Osteoblast (primary cell): Measurements from ENCODE around the gene CD96. TPM values are rescaled to one million over a fixed set of nuclear protein-coding genes. Genes with fewer than 3 reads are reported as not detected.
"Not testable (repeated sequence)": the region's sequence is repeated elsewhere in the genome, so short reads cannot be mapped to it uniquely, and the experiment has no call there.

Experiments used
- DNase-seq: peaks from one replicate; pipeline ENCODE4 v3.0.0; 2011; ENCODE audit warnings: low spot score, mixed read lengths; ENCODE audit not compliant: insufficient read length; ENCODE audit errors: missing footprints
- H2AFZ ChIP-seq: 2 replicates; pipeline ENCODE4 v1.6.0; 2011; ENCODE audit warnings: mild to moderate bottlenecking, low read length
- H3K27ac ChIP-seq: 2 replicates; pipeline ENCODE4 v1.5.1; 2011; ENCODE audit warnings: mild to moderate bottlenecking, low read depth, low read length, moderate library complexity
- H3K27me3 ChIP-seq: 2 replicates; pipeline ENCODE4 v1.6.0; 2012; ENCODE audit warnings: mild to moderate bottlenecking, control low read depth, inconsistent platforms, low read length, moderate library complexity; ENCODE audit not compliant: insufficient read depth
- H3K36me3 ChIP-seq: 2 replicates; pipeline ENCODE4 v1.5.1; 2011; ENCODE audit warnings: mild to moderate bottlenecking, low read length, control low read depth, moderate library complexity; ENCODE audit not compliant: insufficient read depth
- H3K4me1 ChIP-seq: 2 replicates; pipeline ENCODE4 v1.5.1; 2011; ENCODE audit warnings: mild to moderate bottlenecking, low read length, control low read depth, moderate library complexity; ENCODE audit not compliant: insufficient read depth
- H3K4me2 ChIP-seq: 2 replicates; pipeline ENCODE4 v1.6.0; 2011; ENCODE audit warnings: mild to moderate bottlenecking, low read length; ENCODE audit not compliant: insufficient read depth
- H3K4me3 ChIP-seq: fragments of 200-600 bp; sonication (generic); 3 replicates; pipeline ENCODE4 v1.5.1; 2012; ENCODE audit warnings: mild to moderate bottlenecking, low read length, inconsistent platforms; ENCODE audit not compliant: insufficient read depth
- H3K79me2 ChIP-seq: 2 replicates; pipeline ENCODE4 v1.6.0; 2012; ENCODE audit warnings: mild to moderate bottlenecking, low read length, control low read depth, inconsistent platforms; ENCODE audit not compliant: insufficient read depth
- H3K9me3 ChIP-seq: 2 replicates; pipeline ENCODE4 v1.5.1; 2011; ENCODE audit warnings: low read depth, low read length, control low read depth
- H4K20me1 ChIP-seq: 2 replicates; pipeline ENCODE4 v1.6.0; 2012; ENCODE audit warnings: mild to moderate bottlenecking, low read length, control low read depth; ENCODE audit not compliant: insufficient read depth
- CTCF ChIP-seq: IDR thresholded peaks from 2 replicates; pipeline ENCODE4 v1.5.1; 2011; ENCODE audit warnings: mild to moderate bottlenecking, low read depth, low read length, moderate library complexity; ENCODE audit errors: extremely low read depth
- total RNA-seq: library from RNA; depleted of rRNA; stranded (reverse); fragments of >200 nt; gene quantifications from 2 replicates; pipeline ENCODE4 v1.2.3, GENCODE V29; 2012

Gene CD96
- total RNA-seq, 1 donor = not detected

- no peak overlapping the region for H3K4me3 ChIP-seq
- no peak for TF ChIP-seq CTCF
- DNase-seq = no peak
- no peaks in the 10 kb centered on the region for H3K27me3 ChIP-seq
- H3K9me3 ChIP-seq = no peaks in the 10 kb centered on the region
- no peaks in the 10 kb centered on the region for H4K20me1 ChIP-seq
- H3K79me2 ChIP-seq = no peaks in the 10 kb centered on the region
- H3K4me2 ChIP-seq = no peak overlapping the region
- H2AFZ ChIP-seq = no peak overlapping the region
- H3K27ac ChIP-seq = no peak overlapping the region
- H3K4me1 ChIP-seq = no peaks in the 10 kb centered on the region
- no peaks in the 10 kb centered on the region for H3K36me3 ChIP-seq
Observed at GRCh38 chr3:111619833-111620232, 77.8 kb downstream of the CD96 start.

GRCh38 chr3:111621535-111621934, 79.5 kb downstream of the CD96 start:
- H3K4me2 ChIP-seq = no peak overlapping the region
- H3K79me2 ChIP-seq = no peaks in the 10 kb centered on the region
- H3K4me3 ChIP-seq = no peak overlapping the region
- TF ChIP-seq CTCF = peak; percentile 47
- no peaks in the 10 kb centered on the region for H4K20me1 ChIP-seq
- H2AFZ ChIP-seq = no peak overlapping the region
- DNase-seq = no peak
- no peaks in the 10 kb centered on the region for H3K9me3 ChIP-seq
- H3K4me1 ChIP-seq = no peaks in the 10 kb centered on the region
- no peaks in the 10 kb centered on the region for H3K27me3 ChIP-seq
- no peaks in the 10 kb centered on the region for H3K36me3 ChIP-seq
- H3K27ac ChIP-seq = no peak overlapping the region

GRCh38 chr3:111627092-111627491, 85.1 kb downstream of the CD96 start:
- Histone ChIP-seq H3K9me3 (no peaks in the 10 kb centered on the region), H3K36me3 (no peaks in the 10 kb centered on the region), H3K4me3 (no peak overlapping the region), H3K79me2 (no peaks in the 10 kb centered on the region), H3K27me3 (no peaks in the 10 kb centered on the region), H4K20me1 (no peaks in the 10 kb centered on the region), H3K4me2 (no peak overlapping the region), H3K4me1 (no peaks in the 10 kb centered on the region), H3K27ac (no peak overlapping the region), H2AFZ (no peak overlapping the region)
- no peak for TF ChIP-seq CTCF
- no peak for DNase-seq

GRCh38 chr3:111629018-111629417, 87.0 kb downstream of the CD96 start:
- H3K4me3 ChIP-seq, H3K9me3 ChIP-seq, H3K27ac ChIP-seq, H3K4me2 ChIP-seq, H3K36me3 ChIP-seq, DNase-seq, H2AFZ ChIP-seq, H4K20me1 ChIP-seq, H3K27me3 ChIP-seq, H3K79me2 ChIP-seq, H3K4me1 ChIP-seq: not testable (repeated sequence)

DNA sequence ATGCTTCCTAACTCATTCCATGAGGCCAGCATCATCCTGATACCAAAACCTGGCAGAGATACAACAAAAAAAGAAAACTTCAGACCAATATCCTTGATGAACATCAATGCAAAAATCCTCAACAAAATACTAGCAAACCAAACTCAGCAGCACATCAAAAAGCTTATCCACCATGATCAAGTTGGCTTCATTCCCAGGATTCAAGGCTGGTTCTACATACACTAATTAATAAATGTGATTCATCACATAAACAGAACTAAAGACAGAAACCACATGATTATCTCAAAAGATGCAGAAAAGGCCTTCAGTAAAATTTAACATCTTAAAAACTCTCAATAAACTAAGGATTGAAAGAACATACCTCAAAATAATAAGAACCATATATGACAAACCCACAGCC, 88.6 kb downstream of the CD96 start:
- not testable (repeated sequence) for H2AFZ ChIP-seq, H3K4me3 ChIP-seq, H3K4me2 ChIP-seq, H3K27ac ChIP-seq, H3K27me3 ChIP-seq, H3K79me2 ChIP-seq, H4K20me1 ChIP-seq, DNase-seq, H3K4me1 ChIP-seq, H3K36me3 ChIP-seq, H3K9me3 ChIP-seq
